CD14-positive monocyte (primary cell): Measurements from ENCODE around the gene RABL6. TPM values are rescaled to one million over a fixed set of nuclear protein-coding genes. Genes with fewer than 3 reads are reported as not detected.
"Not testable (repeated sequence)": the region's sequence is repeated elsewhere in the genome, so short reads cannot be mapped to it uniquely, and the experiment has no call there.

Source experiments
- DNase-seq, 3 donors: peaks; one replicate each; pipeline ENCODE4 v3.0.0-alpha.2; 2011 to 2022
- H2AFZ ChIP-seq: 2 replicates; pipeline ENCODE4 v1.6.0; 2012; ENCODE audit warnings: mild to moderate bottlenecking, low read depth, low read length, inconsistent platforms; ENCODE audit not compliant: insufficient read depth, poor library complexity, severe bottlenecking
- H3K27ac ChIP-seq, 2 donors: 1 replicate in 1 of 2; 2 replicates in 1 of 2; pipeline ENCODE4 v1.5.1; 2012 to 2013; ENCODE audit warnings: low read length in 2 of 2, control low read depth in 1 of 2, inconsistent platforms in 1 of 2, low read depth in 1 of 2, mild to moderate bottlenecking in 1 of 2
- H3K27me3 ChIP-seq, 2 donors: one replicate each; pipeline versions ENCODE4 v1.6.0 to v1.6.1; 2011 to 2013; ENCODE audit warnings: low read length in 2 of 2; ENCODE audit not compliant: control insufficient read depth in 2 of 2, insufficient read depth in 2 of 2
- H3K36me3 ChIP-seq, 2 donors: replicated peaks in 1 of 2; 1 replicate in 1 of 2; 2 replicates in 1 of 2; pipeline versions ENCODE4 v1.5.1 to v1.6.1; 2012 to 2013; ENCODE audit warnings: low read length in 2 of 2, control low read depth in 1 of 2, inconsistent platforms in 1 of 2, mild to moderate bottlenecking in 1 of 2; ENCODE audit not compliant: insufficient read depth in 2 of 2, control insufficient read depth in 1 of 2
- H3K4me1 ChIP-seq, 2 donors: 1 replicate in 1 of 2; 2 replicates in 1 of 2; pipeline versions ENCODE4 v1.5.1 to v1.6.1; 2012 to 2013; ENCODE audit warnings: low read length in 2 of 2, control low read depth in 1 of 2, inconsistent platforms in 1 of 2, mild to moderate bottlenecking in 1 of 2, moderate library complexity in 1 of 2; ENCODE audit not compliant: insufficient read depth in 2 of 2, control insufficient read depth in 1 of 2
- H3K4me2 ChIP-seq: replicated peaks from 2 replicates; pipeline ENCODE3; 2012; ENCODE audit warnings: low read length, moderate library complexity, mild to moderate bottlenecking; ENCODE audit not compliant: poor library complexity, severe bottlenecking; ENCODE audit errors: extremely low read depth
- H3K4me3 ChIP-seq, 3 experiments: fragments of 200-600 bp in 1 of 3; sonication (generic) in 1 of 3; replicated peaks in 1 of 3; 1 replicate in 2 of 3; 2 replicates in 1 of 3; pipeline ENCODE4 v1.5.1; 2011 to 2013; ENCODE audit warnings: low read length in 3 of 3, mild to moderate bottlenecking in 3 of 3, control low read depth in 2 of 3, low read depth in 2 of 3, inconsistent platforms in 1 of 3, moderate library complexity in 1 of 3
- H3K79me2 ChIP-seq: 2 replicates; pipeline ENCODE4 v1.6.0; 2012; ENCODE audit warnings: mild to moderate bottlenecking, control low read depth, inconsistent platforms, low read length, moderate library complexity; ENCODE audit not compliant: insufficient read depth
- H3K9ac ChIP-seq: 2 replicates; pipeline ENCODE4 v1.6.0; 2017; ENCODE audit warnings: low read length, mild to moderate bottlenecking; ENCODE audit not compliant: insufficient read depth, poor library complexity, severe bottlenecking
- H3K9me3 ChIP-seq, 2 donors: replicated peaks in 1 of 2; 1 replicate in 1 of 2; 2 replicates in 1 of 2; pipeline versions ENCODE4 v1.5.1 to v1.6.1; 2012 to 2013; ENCODE audit warnings: low read length in 2 of 2, control low read depth in 1 of 2; ENCODE audit not compliant: control insufficient read depth in 1 of 2, insufficient read depth in 1 of 2
- H4K20me1 ChIP-seq: 2 replicates; pipeline ENCODE4 v1.6.0; 2012; ENCODE audit warnings: mild to moderate bottlenecking, low read length, control low read depth, moderate library complexity; ENCODE audit not compliant: insufficient read depth
- H3K27ac Mint-ChIP-seq, 7 donors: one replicate each; pipeline ENCODE4 v1.8.0; 2020; ENCODE audit warnings: mild to moderate bottlenecking in 7 of 7, mixed read lengths in 7 of 7, moderate library complexity in 6 of 7, inconsistent platforms in 2 of 7
- H3K27me3 Mint-ChIP-seq, 3 donors: one replicate each; pipeline ENCODE4 v1.8.0; 2021 to 2022; ENCODE audit warnings: low read depth in 3 of 3, mild to moderate bottlenecking in 3 of 3, mixed read lengths in 3 of 3, moderate library complexity in 3 of 3, inconsistent platforms in 1 of 3
- H3K36me3 Mint-ChIP-seq, 2 donors: one replicate each; pipeline ENCODE4 v1.8.0; 2020; ENCODE audit warnings: mixed read lengths in 2 of 2, inconsistent platforms in 1 of 2, mild to moderate bottlenecking in 1 of 2
- H3K4me1 Mint-ChIP-seq: one replicate; pipeline ENCODE4 v1.8.0; 2020; ENCODE audit warnings: mild to moderate bottlenecking, mixed read lengths
- H3K4me3 Mint-ChIP-seq, 2 donors: one replicate each; pipeline ENCODE4 v1.8.0; 2020; ENCODE audit warnings: mild to moderate bottlenecking in 2 of 2, mixed read lengths in 2 of 2, moderate library complexity in 1 of 2
- H3K9me3 Mint-ChIP-seq, 7 donors: one replicate each; pipeline ENCODE4 v1.8.0; 2020 to 2022; ENCODE audit warnings: mixed read lengths in 7 of 7, mild to moderate bottlenecking in 6 of 7, moderate library complexity in 6 of 7, inconsistent platforms in 2 of 7
- WGBS: methylation state at CpG from one replicate; pipeline ENCODE4 v1.1.5; 2013; ENCODE audit warnings: missing lambda C conversion rate; ENCODE audit not compliant: insufficient coverage; 5-methylcytosine and 5-hydroxymethylcytosine counted together
- intact Hi-C, 2 donors: fragments of 100-400 bp; cut with micrococcal nuclease; formaldehyde crosslinking; loops; one replicate each; pipeline versions ENCODE4 v1.15.0 to v1.15.1; 2023
- polyA plus RNA-seq, 3 donors: library from polyadenylated mRNA; depleted of rRNA in 1 of 3; unstranded in 2 of 3; stranded (reverse) in 1 of 3; fragments of 300-500 nt in 2 of 3; fragments of >200 nt in 1 of 3; fragmentation: Illumina TruSeq in 2 of 3; gene quantifications; 1 replicate in 2 of 3; 2 replicates in 1 of 3; pipeline ENCODE4 v1.2.3, GENCODE V29; 2012 to 2021
- TF ChIP-seq, protein P1 (sequence below): fragments of 200-600 bp; IDR thresholded peaks from one replicate; pipeline ENCODE4 v1.8.0; 2022; ENCODE audit warnings: antibody characterized with exemption, mild to moderate bottlenecking

Gene RABL6
- polyA plus RNA-seq, 3 donors, result 6.7 to 30.9 (median 8.1) TPM

- intact Hi-C loops, H3K4me1 ChIP-seq, H3K9ac ChIP-seq, H3K27ac ChIP-seq, H3K4me3 Mint-ChIP-seq, H3K36me3 ChIP-seq, H3K36me3 Mint-ChIP-seq, H3K79me2 ChIP-seq, H3K4me3 ChIP-seq, H3K4me2 ChIP-seq, H3K9me3 ChIP-seq, H4K20me1 ChIP-seq, H3K4me1 Mint-ChIP-seq, H3K27me3 ChIP-seq, H2AFZ ChIP-seq, H3K9me3 Mint-ChIP-seq: not testable (repeated sequence)
- Mint-ChIP-seq H3K27ac (peak overlapping the region in 4 of 7 donors; percentile 42 to 74 (median 57)), H3K27me3 (peaks cover 13 to 31% (median 23%) of the 10 kb centered on the region in 3 donors)
- TF ChIP-seq, protein P1, sequence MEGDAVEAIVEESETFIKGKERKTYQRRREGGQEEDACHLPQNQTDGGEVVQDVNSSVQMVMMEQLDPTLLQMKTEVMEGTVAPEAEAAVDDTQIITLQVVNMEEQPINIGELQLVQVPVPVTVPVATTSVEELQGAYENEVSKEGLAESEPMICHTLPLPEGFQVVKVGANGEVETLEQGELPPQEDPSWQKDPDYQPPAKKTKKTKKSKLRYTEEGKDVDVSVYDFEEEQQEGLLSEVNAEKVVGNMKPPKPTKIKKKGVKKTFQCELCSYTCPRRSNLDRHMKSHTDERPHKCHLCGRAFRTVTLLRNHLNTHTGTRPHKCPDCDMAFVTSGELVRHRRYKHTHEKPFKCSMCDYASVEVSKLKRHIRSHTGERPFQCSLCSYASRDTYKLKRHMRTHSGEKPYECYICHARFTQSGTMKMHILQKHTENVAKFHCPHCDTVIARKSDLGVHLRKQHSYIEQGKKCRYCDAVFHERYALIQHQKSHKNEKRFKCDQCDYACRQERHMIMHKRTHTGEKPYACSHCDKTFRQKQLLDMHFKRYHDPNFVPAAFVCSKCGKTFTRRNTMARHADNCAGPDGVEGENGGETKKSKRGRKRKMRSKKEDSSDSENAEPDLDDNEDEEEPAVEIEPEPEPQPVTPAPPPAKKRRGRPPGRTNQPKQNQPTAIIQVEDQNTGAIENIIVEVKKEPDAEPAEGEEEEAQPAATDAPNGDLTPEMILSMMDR, result peak; percentile 68
- peak; percentile 20 to 72 (median 38) for DNase-seq
- WGBS, result 74% methylated on average over 6 of the region's 18 CpGs
Observed at GRCh38 chr9:136766410-136767120, 41.2 kb upstream of the RABL6 start.

GRCh38 chr9:136769710-136770191 lies 38.0 kb upstream of the RABL6 start:
- H3K27me3 ChIP-seq, result no peaks in the 10 kb centered on the region
- H3K4me2 ChIP-seq, result no peak overlapping the region
- H3K36me3 ChIP-seq, result no peaks in the 10 kb centered on the region
- H3K27me3 Mint-ChIP-seq, result peaks cover 13 to 22% (median 19%) of the 10 kb centered on the region in 3 donors
- 11% methylated on average over 5 of the region's 16 CpGs for WGBS
- intact Hi-C loops, result no loop called here
- H3K36me3 Mint-ChIP-seq, result no peaks in the 10 kb centered on the region
- peaks cover 9 to 18% of the 10 kb centered on the region in 2 donors for H3K9me3 ChIP-seq
- no peak overlapping the region for H3K9ac ChIP-seq
- H3K9me3 Mint-ChIP-seq, result peaks cover 8 to 20% (median 14%) of the 10 kb centered on the region in 7 donors
- no peaks in the 10 kb centered on the region for H4K20me1 ChIP-seq
- H3K4me1 Mint-ChIP-seq, result peaks cover 12% of the 10 kb centered on the region
- DNase-seq, result peak in 2 of 3 donors; percentile 25 to 47
- H3K79me2 ChIP-seq, result no peaks in the 10 kb centered on the region
- no peak overlapping the region for H3K27ac ChIP-seq
- no peak overlapping the region for H3K4me3 ChIP-seq
- H3K27ac Mint-ChIP-seq, result no peak overlapping the region
- TF ChIP-seq, protein P1, result peak; percentile 45
- no peak overlapping the region for H2AFZ ChIP-seq
- peaks cover 0 to 3% of the 10 kb centered on the region in 2 donors for H3K4me1 ChIP-seq
- H3K4me3 Mint-ChIP-seq, result no peak overlapping the region
